Measurements from ENCODE around the gene TENT4A. TPM values are rescaled to one million over a fixed set of nuclear protein-coding genes. Genes with fewer than 3 reads are reported as not detected.
A peak's percentile ranks its signal among the peaks of the same experiment; 100 is the strongest.

Gene TENT4A
- total RNA-seq, 1 experiment from 2014 or later, result 29.2 TPM

DNA sequence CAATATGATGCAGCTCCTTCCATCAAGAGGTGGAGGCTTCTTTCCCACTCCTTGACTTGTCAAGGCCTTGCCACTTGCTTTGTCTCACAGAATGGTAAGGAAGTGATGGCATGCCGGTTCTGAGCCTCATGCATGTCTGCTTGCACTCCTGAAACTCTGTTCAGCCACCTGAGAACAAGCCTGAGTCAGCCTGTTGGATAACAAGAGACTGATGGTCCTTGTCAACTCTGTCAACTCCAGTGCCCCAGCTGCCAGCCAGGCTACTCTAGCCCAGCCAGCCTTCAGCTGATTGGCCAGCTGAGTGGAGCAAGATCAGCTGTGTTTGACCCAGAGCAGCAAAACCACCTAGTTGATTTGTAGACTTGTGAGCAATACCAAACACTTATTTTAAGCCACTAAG lies 4.4 kb upstream of the TENT4A start:
- H3K36me3 Mint-ChIP-seq, result no peaks in the 10 kb centered on the region
- H3K27ac Mint-ChIP-seq, result no peak overlapping the region
- no peak overlapping the region for H3K4me3 Mint-ChIP-seq
- ATAC-seq (no peak), DNase-seq (ENCODE audit: low spot score) (no peak)
- H3K9me3 Mint-ChIP-seq, result no peaks in the 10 kb centered on the region
- ChIA-PET CTCF (interaction anchor here (1.2 kb wide), 1 partner anchor 22 kb away, joined by 3 read pairs; no protein-coding TSS in a partner anchor), POLR2A (no interaction called here)
- peaks cover 19% of the 10 kb centered on the region for H3K27me3 Mint-ChIP-seq (ENCODE audit: low read depth)
- peaks cover 7% of the 10 kb centered on the region for H3K4me1 Mint-ChIP-seq
- TF ChIP-seq GABPB1 (CRISPR knock-in tag; IDR thresholded peaks at IDR 0.05) (no peak), ZNF671 (CRISPR knock-in tag; IDR thresholded peaks at IDR 0.05) (no peak)
- TF ChIP-seq, protein P1, sequence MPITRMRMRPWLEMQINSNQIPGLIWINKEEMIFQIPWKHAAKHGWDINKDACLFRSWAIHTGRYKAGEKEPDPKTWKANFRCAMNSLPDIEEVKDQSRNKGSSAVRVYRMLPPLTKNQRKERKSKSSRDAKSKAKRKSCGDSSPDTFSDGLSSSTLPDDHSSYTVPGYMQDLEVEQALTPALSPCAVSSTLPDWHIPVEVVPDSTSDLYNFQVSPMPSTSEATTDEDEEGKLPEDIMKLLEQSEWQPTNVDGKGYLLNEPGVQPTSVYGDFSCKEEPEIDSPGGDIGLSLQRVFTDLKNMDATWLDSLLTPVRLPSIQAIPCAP (CRISPR knock-in tag; IDR thresholded peaks at IDR 0.05), result no peak

DNA sequence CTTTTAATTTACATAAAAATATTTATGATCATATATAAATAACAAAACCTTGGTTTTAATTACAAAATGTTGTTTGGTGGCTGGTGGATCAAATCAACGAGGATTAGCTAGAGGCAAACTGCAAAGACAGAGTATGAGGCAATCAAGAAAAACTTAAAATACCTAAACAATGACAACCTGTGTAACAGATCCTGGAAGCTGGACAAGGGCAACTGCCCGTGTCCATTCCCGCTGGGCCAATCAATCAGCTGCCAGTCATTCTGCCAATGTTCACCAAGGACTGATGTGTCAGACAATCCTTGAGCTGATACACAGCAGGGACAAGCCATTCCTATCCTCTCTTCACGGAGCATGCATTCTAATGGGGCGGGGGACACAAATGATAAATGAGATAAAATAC lies 3.2 kb upstream of the TENT4A start:
- Mint-ChIP-seq H3K27ac (no peak overlapping the region), H3K4me1 (peaks cover 11% of the 10 kb centered on the region), H3K4me3 (no peak overlapping the region), H3K27me3 (ENCODE audit: low read depth) (peaks cover 19% of the 10 kb centered on the region), H3K36me3 (no peaks in the 10 kb centered on the region), H3K9me3 (no peaks in the 10 kb centered on the region)
- ChIA-PET CTCF (no interaction called here), POLR2A (no interaction called here)
- DNase-seq (ENCODE audit: low spot score) (no peak), ATAC-seq (no peak)
- TF ChIP-seq, protein P2, sequence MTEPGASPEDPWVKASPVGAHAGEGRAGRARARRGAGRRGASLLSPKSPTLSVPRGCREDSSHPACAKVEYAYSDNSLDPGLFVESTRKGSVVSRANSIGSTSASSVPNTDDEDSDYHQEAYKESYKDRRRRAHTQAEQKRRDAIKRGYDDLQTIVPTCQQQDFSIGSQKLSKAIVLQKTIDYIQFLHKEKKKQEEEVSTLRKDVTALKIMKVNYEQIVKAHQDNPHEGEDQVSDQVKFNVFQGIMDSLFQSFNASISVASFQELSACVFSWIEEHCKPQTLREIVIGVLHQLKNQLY (CRISPR knock-in tag; IDR thresholded peaks at IDR 0.05), result no peak
- TF ChIP-seq, protein P1 (CRISPR knock-in tag; IDR thresholded peaks at IDR 0.05), result no peak
- TF ChIP-seq FOXP1 (CRISPR knock-in tag; IDR thresholded peaks at IDR 0.05; ENCODE audit: borderline replicate concordance) (no peak), JAZF1 (CRISPR knock-in tag; IDR thresholded peaks at IDR 0.05) (no peak), ZBTB21 (CRISPR knock-in tag; IDR thresholded peaks at IDR 0.05; ENCODE audit: borderline replicate concordance) (no peak), RORB (CRISPR knock-in tag; IDR thresholded peaks at IDR 0.05) (no peak), NR1H2 (CRISPR knock-in tag; IDR thresholded peaks at IDR 0.05) (no peak), OVOL2 (CRISPR knock-in tag; IDR thresholded peaks at IDR 0.05; ENCODE audit: borderline replicate concordance) (no peak), MYBL2 (CRISPR knock-in tag; IDR thresholded peaks at IDR 0.05) (no peak), CREB1 (CRISPR knock-in tag; IDR thresholded peaks at IDR 0.05) (no peak)
- TF ChIP-seq, protein P3, sequence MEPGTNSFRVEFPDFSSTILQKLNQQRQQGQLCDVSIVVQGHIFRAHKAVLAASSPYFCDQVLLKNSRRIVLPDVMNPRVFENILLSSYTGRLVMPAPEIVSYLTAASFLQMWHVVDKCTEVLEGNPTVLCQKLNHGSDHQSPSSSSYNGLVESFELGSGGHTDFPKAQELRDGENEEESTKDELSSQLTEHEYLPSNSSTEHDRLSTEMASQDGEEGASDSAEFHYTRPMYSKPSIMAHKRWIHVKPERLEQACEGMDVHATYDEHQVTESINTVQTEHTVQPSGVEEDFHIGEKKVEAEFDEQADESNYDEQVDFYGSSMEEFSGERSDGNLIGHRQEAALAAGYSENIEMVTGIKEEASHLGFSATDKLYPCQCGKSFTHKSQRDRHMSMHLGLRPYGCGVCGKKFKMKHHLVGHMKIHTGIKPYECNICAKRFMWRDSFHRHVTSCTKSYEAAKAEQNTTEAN (CRISPR knock-in tag; IDR thresholded peaks at IDR 0.05), result no peak
- TF ChIP-seq, protein P4, sequence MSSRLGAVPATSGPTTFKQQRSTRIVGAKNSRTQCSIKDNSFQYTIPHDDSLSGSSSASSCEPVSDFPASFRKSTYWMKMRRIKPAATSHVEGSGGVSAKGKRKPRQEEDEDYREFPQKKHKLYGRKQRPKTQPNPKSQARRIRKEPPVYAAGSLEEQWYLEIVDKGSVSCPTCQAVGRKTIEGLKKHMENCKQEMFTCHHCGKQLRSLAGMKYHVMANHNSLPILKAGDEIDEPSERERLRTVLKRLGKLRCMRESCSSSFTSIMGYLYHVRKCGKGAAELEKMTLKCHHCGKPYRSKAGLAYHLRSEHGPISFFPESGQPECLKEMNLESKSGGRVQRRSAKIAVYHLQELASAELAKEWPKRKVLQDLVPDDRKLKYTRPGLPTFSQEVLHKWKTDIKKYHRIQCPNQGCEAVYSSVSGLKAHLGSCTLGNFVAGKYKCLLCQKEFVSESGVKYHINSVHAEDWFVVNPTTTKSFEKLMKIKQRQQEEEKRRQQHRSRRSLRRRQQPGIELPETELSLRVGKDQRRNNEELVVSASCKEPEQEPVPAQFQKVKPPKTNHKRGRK (CRISPR knock-in tag; IDR thresholded peaks at IDR 0.05; ENCODE audit: borderline replicate concordance), result no peak
- TF ChIP-seq, protein P5, sequence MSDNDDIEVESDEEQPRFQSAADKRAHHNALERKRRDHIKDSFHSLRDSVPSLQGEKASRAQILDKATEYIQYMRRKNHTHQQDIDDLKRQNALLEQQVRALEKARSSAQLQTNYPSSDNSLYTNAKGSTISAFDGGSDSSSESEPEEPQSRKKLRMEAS (CRISPR knock-in tag; IDR thresholded peaks at IDR 0.05), result no peak

DNA sequence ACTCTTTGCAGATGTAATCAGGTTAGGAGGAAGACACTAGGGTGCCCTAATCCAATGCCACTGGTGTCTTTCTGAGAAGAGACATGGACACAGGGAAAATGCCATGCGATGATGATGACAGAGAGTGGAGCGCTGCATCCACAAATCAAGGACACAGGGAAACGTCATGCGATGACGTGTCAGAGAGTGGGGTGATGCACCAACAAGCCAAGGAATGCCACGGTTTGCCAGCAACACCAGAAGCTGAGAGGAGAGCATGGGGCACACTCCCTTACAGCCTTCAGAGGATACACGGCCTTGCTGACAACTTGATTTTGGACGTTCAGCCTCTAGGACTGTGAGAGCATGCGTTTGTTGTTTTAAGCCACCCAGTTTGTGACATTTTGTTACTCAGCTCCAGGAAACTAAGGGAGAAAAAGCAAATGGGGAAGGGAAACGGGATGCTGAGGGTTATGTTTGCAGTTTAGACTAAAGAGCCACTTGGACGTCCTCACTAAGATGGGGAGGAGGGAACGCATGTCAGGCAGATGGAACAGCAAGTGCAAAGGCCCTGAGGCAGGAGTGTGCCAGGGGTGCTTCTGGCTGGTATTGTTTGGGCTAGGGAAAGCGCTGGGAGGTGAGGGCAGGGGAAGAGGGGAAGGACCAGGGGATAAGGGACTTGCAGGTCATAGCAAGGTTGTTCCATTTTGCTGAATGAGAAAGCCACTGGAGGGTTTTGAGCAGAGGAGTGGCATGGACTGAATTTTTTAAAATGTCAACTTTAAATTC lies 2.5 kb upstream of the TENT4A start:
- Mint-ChIP-seq H3K27me3 (ENCODE audit: low read depth) (peaks cover 19% of the 10 kb centered on the region), H3K4me3 (peak overlapping the region; percentile 84; the same call in 1 of the 2 replicates), H3K4me1 (peaks cover 17% of the 10 kb centered on the region), H3K36me3 (no peaks in the 10 kb centered on the region), H3K27ac (no peak overlapping the region), H3K9me3 (no peaks in the 10 kb centered on the region)
- ATAC-seq (no peak), DNase-seq (ENCODE audit: low spot score) (no peak)
- ChIA-PET POLR2A (no interaction called here), CTCF (no interaction called here)
- TF ChIP-seq, protein P6, sequence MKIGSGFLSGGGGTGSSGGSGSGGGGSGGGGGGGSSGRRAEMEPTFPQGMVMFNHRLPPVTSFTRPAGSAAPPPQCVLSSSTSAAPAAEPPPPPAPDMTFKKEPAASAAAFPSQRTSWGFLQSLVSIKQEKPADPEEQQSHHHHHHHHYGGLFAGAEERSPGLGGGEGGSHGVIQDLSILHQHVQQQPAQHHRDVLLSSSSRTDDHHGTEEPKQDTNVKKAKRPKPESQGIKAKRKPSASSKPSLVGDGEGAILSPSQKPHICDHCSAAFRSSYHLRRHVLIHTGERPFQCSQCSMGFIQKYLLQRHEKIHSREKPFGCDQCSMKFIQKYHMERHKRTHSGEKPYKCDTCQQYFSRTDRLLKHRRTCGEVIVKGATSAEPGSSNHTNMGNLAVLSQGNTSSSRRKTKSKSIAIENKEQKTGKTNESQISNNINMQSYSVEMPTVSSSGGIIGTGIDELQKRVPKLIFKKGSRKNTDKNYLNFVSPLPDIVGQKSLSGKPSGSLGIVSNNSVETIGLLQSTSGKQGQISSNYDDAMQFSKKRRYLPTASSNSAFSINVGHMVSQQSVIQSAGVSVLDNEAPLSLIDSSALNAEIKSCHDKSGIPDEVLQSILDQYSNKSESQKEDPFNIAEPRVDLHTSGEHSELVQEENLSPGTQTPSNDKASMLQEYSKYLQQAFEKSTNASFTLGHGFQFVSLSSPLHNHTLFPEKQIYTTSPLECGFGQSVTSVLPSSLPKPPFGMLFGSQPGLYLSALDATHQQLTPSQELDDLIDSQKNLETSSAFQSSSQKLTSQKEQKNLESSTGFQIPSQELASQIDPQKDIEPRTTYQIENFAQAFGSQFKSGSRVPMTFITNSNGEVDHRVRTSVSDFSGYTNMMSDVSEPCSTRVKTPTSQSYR (CRISPR knock-in tag; IDR thresholded peaks at IDR 0.05), result no peak
- TF ChIP-seq TEAD1 (CRISPR knock-in tag; IDR thresholded peaks at IDR 0.05) (no peak), ZNF416 (CRISPR knock-in tag; IDR thresholded peaks at IDR 0.05) (no peak), NFATC4 (CRISPR knock-in tag; IDR thresholded peaks at IDR 0.05) (no peak)

Data from WTC11 (cell line).